GM03348 (cell line): Measurements from ENCODE around the gene HPCAL1.

ENCODE experiments used
- DNase-seq: peaks from one replicate; pipeline ENCODE4 v3.0.0; 2012; ENCODE audit warnings: low spot score

HPCAL1 gene

GRCh38 chr2:10425699-10426098, 123.0 kb downstream of the HPCAL1 start:
- no peak for DNase-seq

GRCh38 chr2:10426726-10427617, 124.3 kb downstream of the HPCAL1 start:
- DNase-seq, result peak; percentile 42

GRCh38 chr2:10427618-10427949, 124.9 kb downstream of the HPCAL1 start:
- DNase-seq, result no peak

DNA sequence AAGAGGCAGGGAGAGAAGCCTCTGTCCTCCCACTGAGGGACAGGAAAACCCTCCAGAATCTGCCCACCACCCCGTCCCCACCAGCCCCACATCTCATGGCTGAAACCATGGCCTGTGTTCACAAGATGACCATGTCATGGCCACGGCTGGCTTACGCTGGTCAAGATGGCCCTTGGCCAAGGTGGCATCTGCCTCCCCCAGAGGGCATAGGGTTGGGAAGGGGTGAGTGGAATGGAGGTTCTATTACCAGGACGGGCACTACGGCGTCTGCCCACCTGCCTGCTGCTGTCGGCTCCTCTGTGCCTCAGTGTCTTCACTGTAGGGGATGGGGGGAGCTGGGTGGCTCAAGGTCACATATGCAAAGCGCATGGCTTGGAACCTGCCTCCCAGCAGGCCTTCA, 125.7 kb downstream of the HPCAL1 start:
- DNase-seq, result no peak

DNA sequence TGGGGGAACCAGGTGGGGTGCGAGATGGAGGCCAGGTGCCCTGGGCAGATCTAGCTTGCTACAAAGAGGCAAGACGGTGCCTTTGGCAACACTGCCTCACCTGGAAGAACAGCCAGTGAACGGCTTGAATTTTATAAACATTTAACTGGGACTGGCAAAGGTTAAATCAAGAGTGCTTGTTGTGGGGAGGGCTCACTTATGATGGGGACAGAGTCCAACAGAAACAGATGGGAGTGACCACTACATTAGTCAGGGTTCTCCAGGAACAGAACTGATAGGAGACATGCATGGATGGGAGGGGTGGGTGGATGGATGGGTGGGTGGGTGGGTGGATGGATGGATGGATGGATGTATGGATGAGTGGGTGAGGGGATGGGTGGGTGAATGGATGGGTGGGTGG, 126.2 kb downstream of the HPCAL1 start:
- no peak for DNase-seq

DNA sequence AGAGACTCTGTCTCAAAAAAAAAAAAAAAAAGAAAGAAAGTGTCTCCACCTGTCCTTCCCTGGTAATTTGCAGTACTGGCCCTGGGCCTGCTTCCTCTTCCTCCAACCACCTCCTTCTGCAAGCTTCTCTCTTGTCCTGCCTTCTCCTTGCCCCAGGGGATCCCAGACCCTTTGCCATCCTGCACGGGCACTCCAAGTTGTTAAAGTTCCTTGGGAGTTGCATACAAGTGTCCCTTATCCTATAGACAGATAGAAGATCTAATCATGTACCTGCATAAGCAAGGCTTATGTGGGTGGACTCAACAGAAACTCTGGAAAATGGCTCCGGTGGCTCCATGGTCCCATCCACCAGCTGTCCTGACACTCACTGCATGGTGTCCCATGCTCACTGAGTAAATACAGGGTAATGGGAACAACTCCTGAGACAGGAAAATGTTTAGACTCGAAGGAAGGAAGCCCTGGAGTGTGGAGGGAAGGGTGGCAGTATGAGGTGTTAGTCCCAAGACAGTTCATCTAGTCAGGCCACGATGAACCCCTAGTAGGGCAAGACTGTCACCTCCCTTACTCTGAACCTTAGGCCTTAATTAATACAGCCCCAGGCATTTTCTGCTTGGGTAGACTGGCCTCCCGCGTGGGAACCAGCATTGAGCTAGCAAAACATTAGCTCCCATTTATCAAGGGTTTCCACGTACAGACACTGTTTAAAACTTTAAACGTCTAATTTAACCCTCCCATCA, 128.3 kb downstream of the HPCAL1 start:
- no peak for DNase-seq

DNA sequence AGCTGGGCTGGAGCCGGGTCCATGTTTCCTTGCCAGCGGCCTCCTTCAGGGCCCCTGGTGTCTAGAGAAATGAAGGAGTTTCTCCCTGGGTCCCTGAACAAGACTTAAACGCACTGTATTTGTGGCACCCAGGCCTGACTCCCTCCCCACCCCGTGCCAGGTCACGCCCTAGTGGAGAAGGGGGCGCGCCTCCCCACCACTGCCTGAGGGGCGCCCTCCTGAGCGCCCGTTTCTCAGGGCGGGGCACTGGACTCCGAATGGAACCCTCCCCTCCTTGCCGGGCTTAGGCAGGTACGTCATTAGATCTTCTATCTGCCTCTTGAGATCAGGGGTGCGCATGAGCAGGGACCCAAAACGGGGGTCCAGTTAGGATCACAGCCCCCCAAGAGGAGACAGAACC, 129.1 kb downstream of the HPCAL1 start:
- no peak for DNase-seq

DNA sequence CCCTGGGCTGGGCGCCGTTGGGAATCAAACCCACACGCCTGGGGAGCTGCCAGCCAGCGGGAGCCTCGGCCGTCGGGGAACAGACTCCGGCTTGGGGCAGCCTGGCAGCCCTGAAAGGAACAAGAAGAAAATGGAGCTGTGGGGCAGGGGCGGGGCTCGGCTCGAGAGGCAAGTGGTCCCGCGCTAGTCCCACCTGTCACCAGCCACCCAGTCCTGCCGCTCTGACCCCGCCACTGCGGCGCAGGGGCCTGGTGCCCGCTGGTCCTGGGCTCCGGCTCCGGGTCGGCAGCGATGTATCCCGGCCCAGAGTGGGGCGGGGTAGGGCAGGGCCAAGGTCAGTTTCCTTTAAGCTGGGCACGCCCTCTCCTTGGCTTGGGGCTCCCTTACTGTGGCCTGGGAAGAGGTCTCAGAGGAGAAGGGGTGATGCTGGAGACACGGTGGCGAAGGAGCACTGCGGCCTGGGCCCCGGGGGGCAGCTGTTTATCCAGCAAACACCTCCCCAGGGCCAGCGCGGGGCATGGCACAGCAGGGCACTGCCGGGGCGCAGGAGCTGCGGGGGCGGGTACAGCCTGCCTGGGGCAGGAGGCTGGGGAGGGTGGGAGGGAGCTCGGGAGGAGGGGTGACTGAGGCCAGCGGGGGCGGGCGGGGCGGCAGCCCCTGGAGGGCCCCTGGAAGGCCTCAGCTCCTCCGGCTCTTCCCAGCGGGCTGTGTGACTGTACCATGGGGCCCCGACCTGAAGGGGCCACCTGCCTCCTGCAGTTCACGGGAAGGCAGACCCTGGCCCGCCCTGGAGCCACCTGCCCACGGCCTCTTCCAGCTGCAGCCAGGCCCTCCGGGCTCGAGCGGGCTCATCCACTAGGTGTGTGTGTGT, 129.8 kb downstream of the HPCAL1 start:
- DNase-seq, result no peak

DNA sequence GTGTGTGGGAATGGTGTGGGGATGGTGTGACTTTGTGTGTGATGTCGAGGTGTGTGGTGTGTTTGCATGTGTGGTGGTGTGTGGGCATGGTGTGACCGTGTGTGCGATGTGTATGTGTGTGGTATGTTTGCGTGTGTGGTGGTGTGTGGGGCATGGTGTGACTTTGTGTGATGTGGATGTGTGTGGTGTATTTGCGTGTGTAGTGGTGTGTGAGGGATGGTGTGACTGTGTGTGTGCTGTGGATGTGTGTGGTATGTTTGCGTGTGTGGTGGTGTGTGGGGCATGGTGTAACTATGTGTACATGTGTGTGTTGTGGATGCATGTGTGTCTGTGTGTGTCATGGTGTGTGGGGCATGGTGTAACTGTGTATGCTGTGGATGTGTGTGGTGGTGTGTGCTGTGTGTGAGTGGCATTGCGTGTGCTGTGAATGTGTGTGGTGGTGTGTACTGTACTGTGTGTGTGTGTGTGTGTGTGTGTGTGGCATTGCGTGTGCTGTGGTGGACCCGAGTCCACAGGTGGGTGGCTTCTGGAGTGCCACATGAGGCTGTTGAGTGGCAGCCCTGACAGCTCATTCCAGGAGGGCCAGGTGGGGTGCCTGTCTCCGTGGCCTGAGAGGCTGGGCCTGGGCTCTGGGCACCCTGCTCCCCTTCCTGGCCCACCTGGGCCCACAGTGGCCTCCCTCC, 130.7 kb downstream of the HPCAL1 start:
- no peak for DNase-seq

- no peak for DNase-seq
These were observed 131.5 kb downstream of the HPCAL1 start for GRCh38 chr2:10433947-10434885.

GRCh38 chr2:10434886-10435819, 132.4 kb downstream of the HPCAL1 start:
- peak; percentile 93 for DNase-seq

DNA sequence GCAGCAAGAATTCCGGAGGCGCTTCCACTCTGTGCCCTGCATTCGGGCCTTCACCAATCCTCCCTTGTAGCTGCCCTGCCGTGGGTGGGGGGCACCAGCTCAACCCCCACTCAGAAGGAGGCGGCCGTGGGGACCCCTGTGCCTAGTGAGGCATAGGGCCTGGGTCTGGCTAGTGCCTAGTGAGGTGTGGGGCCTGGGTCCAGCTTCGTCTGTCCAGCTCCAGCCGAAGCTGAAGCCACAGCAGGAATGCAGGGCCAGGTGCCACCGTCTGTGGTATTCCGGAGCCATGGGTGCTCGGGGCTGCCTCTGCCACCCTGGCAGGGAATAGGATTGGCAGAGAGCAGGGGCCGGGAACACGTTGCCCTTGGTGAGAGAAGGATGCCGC, 133.1 kb downstream of the HPCAL1 start:
- DNase-seq, result no peak

DNA sequence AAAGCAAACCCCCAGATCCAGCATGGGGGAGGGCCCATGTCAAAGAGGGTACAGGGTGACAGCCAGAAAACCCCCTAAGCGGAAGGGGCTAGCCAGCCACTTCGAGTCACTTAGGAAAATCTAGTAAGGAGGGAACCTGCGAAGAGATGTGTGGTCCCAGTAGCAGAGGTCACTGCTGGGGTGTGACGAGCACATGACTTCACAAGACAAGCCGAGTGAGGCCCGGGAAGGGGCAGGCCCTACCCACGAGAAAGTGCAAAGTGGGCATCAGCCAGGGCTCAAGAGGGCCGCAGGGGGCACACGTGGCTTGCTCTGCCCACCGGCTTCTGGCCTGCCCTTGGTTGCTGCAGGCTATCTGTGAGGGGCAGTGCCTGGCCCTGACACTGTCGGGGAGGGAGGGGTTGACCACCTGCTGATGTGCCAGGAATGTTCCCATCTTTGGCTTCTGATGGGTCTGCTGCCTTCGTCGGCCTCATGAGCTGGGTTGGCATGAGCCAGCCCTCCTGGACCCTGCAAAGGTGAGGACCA, 133.9 kb downstream of the HPCAL1 start:
- DNase-seq, result no peak

- no peak for DNase-seq
These were observed 135.1 kb downstream of the HPCAL1 start for GRCh38 chr2:10437806-10438205.

GRCh38 chr2:10438688-10439087, 136.0 kb downstream of the HPCAL1 start:
- no peak for DNase-seq

DNA sequence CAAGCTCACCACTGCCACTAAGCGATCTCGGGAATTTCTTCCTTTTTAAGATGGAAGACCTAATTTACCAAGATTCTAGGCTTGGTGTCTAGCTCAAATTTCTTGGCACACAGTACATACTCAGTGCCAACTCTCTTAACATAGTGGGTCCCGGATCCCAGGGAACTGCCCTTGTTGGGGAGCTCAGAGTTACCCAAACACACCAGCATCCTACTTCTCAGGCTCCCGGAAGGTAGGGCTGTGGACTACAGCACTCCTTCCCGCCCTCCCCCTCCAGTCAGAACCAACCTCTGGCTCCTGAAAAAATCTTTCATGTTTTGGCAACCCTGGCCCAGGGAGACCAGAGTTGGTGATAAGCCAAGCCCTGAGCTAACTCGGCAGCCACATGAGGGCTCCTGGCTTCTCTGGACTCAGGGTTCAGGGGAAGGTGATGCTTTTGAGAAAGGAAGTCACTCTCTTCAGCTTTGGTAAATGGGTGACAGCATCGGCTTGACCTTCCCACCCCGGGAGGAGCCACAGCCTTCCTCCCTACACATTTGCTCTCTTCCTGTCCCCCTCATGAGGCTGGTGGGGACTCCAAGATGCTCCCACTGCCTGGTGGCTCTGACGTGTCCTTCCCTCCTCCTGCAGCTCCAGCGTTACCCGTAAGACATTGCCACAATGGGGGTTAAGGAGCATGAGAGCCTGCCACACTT, 136.6 kb downstream of the HPCAL1 start:
- no peak for DNase-seq

DNA sequence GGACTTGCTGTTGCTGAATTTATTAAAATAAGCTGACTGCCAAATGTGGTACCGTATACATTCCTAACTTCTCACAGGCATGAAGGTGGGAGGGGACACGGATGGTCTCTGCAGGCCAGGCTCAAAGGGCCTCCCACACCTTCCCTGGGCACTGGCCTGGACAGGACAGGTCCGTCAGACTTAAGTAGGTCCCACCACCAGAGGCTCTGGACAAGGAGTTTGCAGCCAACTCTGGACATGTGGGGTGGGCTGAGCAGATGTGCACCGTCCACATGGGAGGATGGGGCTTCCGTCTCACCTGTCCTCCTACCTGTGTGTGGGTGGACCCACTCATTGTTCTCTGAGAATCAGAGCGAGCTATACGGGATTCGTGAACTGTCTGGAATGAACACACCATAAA, 137.3 kb downstream of the HPCAL1 start:
- DNase-seq, result no peak

DNA sequence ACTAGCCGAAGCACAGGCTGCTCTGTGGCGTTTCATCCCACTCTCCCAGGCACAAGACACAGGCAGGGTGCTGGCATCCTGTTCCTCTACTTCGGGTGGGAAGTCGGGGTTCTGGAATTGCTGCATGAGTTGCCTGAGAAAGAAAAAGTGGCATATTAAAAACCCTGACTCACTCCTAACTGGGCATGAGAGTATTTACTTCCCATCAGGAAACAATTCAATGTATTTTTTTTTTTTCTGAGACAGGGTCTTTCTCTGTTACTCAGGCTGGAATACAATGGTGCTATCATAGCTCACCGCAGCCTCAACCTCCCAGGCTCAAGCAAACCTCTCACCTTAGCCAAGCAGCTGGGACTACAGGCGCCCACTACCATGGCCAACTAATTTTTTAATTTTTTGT, 138.0 kb downstream of the HPCAL1 start:
- no peak for DNase-seq

GRCh38 chr2:10441948-10442347, 139.2 kb downstream of the HPCAL1 start:
- no peak for DNase-seq
